GM18861 (cell line): ENCODE measurements around the gene FAM210A.
"Not testable (repeated sequence)": the region's sequence is repeated elsewhere in the genome, so short reads cannot be mapped to it uniquely, and the experiment has no call there.

Experiments used
- ATAC-seq: cut with Tn5 transposase; IDR thresholded peaks from one replicate; pipeline ENCODE4 v1.9.1; 2021; ENCODE audit not compliant: unreplicated experiment

The FAM210A gene, protein sequence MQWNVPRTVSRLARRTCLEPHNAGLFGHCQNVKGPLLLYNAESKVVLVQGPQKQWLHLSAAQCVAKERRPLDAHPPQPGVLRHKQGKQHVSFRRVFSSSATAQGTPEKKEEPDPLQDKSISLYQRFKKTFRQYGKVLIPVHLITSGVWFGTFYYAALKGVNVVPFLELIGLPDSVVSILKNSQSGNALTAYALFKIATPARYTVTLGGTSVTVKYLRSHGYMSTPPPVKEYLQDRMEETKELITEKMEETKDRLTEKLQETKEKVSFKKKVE

DNA sequence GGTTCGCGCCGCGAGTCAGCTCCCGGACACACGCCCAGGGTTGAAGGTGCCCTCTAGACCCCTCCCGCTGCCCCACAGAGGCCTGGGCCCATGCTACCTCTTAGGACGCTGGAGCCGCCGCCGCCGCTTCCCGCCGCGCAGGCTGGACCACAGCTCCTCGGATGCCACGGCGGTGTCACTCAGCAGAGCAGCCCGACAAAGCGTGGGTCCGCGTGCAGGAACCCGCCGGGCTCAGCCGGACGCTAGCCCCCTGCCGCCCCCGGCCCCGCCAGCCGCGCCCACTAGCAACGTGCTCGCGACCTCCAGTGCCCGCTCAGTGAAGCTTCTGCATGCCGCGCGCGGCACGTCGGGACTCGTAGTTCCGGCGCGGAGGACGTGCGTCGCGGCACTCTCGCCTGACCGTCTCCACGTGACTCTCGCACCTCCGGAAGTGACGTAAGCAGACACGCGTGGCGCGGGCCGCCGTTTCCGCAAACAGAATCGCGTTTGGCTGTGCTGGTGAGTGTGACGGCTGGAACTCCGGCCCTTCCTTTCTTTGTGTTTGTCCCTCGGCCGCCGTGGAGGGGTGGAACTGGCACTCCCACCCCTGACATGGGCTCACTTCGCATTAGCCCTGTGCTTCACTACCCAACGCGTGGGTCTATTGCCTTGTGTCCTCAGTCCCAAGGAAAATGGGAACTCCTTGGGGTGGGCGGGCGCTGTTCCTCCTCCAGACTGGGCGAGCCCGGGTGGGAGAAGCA, at the start of gene FAM210A, which contains the start of gene RNMT:
FAM210A (minus strand) TSS at position 327 of the 740 bp plus-strand sequence. CDS start 44,481 bp downstream, outside the sequence.
RNMT (plus strand) TSS at position 442 of the 740 bp plus-strand sequence. CDS start 4,845 bp downstream, outside the sequence.
- peak; percentile 92 for ATAC-seq

DNA sequence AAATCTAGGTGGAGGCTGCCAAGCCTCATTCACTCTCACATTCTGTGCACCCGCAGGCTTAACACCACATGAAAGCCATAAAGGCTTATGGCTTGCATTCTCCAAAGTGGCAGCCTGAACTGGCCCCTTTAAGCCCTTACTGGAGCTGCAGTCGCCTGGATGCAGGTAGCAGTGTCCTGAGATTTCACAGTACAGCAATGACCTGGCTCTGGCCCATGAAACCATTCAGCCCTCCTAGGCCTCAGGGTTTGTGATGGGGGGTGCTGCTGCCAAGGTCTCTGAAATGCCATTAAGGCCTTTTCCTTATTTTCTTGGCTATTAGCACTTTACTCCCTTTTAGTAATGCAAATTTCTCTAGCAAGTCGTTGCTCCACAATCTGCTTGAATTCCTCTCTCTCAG, 48.7 kb upstream of the FAM210A start:
- ATAC-seq = no peak

DNA sequence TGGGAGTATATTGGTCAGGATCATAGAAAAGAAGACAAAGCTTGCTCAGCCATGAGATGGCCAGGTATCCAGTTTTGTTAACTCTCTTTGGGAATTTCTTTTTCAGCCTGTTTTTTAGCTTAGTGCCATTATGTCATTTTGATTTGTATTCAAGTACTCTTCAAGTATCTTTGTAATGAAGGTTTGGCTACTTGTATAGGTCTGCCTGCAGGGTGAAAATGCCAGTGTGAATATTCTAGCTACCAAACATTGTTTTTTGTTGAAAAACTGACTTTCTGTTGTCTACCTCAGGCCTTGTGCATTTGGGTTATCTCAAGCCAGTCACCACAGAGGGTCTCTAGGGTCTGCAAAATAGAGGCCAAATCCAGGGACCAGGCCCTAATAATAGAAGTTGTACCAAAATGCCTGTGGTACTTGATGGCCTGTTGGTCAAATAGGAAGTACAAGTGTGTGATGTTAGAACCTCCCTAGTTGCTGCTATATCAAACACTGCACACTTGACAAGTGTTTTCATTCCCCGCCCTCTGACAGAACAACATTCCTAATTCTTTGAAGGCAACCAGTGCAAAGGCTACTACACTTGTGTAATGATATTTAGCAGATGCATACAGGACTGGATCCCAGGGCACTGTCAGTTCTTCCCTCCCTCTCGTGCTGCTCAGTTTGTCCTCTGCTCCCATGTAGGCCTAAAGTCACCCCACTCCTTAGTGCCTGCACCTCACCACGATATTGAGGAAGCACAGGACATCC, 36.5 kb upstream of the FAM210A start:
- ATAC-seq = no peak

DNA sequence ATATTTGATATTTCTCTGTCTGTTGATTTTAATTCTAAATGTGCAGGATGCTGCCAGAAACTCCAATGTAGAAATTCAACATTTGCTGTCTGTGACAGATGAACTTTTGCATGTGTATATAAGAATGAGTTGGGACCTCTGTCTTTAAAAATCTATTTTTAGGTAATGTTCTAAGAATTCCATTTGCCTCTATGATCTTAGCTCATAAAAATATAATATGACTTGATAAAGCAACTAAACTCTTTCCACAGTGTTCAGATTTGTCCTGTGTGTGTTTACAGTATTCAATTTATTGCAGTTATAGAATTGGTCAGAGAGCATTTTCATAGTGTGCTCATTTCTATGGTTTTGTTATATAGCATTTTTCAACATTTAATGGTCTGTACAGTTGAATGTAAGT, 33.7 kb upstream of the FAM210A start:
- no peak for ATAC-seq

DNA sequence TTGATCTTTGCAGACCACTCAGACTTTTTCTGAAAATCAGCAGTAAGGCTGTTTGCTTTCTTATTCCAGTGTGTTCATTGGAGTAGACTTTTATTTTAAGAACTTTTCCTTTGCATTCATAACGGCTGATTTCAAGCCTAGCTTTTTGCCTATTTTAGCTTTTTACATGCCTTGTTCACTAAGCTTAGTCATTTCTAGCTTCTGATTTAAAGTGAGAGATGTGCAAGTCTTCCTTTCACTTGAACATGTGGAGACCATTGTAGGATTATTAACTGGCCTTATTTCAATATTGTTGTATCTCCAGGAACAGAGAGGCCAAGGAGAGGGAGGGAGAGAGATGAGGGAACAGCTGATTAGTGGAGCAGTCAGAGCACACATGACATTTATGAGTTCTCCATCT, 32.3 kb upstream of the FAM210A start:
- ATAC-seq = no peak

DNA sequence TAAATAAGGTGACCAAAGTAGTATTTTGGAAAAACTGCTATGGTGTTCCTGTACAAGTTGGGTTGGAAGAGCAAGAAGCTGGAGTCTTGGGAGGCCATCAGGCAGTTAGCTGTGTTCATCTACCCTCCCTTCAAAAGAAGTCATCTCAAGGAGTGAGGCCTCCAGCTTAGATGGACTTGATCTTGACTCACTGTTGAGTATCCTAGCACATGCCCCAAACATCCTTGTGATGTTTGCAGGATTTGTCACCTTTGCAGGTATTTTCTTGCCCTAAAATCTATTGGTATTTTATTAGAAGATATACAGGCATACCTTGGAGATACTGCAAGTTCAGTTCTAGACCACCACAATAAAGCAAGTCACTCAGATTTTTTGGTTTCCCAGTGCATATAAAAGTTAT, 30.3 kb upstream of the FAM210A start:
- no peak for ATAC-seq

DNA sequence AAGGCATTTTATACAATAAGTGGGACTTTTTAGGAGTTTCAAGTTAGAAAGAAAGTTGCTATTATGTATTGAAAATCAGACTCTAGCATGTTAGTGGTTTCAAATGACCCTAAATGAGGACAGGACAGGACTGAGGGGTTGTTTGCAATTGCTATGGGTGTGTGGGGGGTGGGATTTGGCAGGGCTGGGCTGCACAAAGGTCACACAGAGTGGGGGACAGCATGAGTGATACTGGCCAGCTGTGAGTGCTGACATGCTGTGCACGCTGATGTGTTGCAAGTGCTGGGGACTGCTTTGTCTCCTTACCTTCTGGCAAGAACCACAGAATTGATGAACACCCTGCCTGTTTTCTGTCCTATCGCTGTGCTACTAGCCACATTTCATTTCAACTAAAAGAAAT, 29.9 kb upstream of the FAM210A start:
- no peak for ATAC-seq

DNA sequence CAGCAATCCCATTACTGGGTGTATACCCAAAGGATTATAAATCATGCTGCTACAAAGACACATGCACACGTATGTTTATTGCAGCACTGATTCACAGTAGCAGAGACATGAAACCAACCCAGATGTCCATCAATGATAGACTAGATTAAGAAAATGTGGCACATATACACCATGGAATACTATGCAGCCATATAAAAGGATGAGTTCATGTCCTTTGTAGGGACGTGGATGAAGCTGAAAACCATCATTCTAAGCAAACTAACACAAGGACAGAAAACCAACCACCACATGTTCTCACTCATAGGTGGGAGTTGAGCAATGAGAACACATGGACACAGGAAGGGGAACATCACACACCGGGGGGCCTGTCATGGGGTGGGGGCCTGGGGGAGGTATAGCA, 25.2 kb upstream of the FAM210A start:
- ATAC-seq = not testable (repeated sequence)

DNA sequence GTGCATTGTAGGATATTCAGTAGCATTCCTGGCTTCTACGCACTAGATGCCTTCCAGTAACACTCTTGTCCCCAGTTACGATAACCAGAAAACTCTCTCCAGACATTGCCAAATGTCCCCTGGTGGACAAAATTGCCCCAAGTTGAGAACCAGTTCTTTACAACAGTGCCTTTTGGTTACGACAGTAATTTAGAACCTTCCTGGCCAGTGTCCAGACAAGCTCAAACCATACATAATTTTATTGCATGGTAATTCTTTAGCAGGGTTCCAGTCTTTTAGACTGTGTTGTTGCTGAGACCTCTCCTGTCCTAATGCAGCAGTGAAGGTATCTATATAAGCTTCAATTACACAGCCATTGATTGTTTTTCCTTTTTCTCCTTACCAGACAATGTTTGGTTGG, 20.3 kb upstream of the FAM210A start:
- ATAC-seq = no peak

DNA sequence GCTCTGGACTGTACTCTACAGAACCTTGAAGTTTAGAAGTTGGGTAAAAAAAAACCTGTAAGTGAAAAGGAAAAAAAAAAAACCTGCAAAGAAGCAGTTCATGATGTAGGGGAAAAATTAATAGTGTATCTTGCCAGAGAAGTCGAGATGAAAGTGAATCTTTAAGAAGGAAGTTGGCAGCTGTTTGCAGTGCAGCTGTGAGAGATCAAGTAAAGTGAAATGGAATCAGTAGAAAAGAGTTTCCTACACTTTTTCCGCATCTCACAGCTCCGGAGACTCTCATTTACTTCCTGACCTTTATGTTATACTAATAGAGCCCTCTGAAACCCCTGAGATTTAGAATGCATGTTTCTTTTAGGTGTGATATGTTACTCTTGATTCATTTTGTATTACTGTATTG, 19.3 kb upstream of the FAM210A start:
- no peak for ATAC-seq

DNA sequence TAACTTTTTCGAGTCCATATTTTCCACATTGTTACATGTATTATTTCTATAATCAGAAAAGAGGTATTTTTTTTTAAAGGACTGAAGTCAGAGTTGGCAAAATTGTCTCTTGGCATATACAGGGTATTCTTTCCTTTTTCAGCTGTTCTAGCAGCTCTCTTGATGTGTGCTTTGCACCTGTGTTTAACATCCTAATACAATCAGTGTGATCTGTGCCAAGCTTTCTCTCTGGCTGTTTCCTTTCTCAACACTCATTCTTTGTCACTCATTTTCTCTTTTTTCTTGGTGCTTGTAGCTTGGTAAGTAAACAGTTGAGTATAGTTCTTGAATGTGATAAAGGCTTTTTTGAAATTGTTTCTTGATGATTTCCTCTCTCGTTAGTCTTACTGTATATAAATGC, 9.3 kb upstream of the FAM210A start:
- no peak for ATAC-seq

DNA sequence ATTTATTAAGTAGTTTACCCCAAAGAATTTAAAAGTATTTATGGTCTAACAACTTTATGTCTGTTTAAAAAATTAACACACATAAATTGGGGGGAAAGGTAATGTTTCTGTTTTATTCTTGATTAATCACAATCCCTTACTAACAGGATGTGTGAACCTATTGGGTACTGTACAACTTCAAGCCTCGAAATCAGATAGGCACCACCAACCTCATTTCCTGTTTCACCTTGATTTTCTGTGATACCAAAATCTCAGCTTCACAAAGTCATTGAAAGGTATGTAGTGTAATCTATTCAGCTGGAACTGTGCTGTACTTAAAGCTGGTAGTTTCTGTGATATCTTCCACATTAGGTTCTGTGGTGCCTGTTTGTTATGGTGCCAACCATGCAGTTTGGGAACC, 4.1 kb upstream of the FAM210A start:
- ATAC-seq = no peak

DNA sequence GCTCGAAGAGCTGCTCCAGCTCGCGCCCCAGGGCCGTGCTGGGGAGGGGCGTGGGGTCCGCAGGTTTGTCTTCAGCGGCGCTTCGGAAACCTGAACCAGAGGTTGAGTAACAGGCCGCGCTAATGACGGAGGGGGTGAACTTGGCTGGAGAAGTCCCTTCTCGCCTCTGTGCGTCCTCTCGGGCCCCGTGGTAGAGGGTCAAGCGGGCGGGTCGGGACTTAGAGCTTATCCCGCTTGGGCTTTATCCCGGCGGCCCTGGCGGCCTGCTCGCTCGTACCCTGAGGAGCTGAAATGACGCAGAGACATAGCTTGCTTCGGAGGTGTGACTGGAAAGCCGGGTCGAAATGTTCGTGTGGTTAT, 594 bp upstream of the FAM210A start:
- ATAC-seq = peak; percentile 22

DNA sequence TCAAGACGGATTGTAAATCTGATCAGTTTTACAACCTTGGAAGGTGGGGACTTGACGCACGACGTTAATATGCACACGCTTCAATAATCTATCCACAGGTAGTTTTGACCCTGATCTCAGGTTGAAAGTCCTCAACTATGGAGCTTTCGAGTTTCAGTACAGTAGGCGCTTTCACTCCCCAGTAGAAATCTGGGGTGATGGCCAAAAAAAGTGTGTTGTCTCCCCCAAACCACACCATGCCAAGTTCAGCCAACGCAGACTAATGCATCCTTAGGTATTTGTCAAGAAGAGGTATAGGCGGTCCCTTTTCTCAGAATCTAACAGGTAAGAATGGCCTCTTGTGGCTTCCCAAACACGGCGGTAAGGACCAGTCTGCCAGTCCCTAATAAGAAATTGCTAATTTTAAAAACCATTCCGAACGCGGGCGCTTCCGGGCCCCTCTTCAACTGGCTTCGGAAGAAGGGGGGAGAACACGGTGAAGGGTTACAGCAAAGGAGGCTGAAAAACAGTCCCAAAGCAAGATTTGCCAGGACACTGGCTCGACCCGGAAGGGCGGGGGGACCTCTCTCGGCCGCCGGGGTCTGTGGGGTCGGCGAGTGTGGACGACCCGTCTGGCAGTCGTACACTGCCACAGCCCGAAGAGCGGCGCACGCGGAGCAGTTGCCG, 659 bp downstream of the FAM210A start:
- ATAC-seq = no peak

DNA sequence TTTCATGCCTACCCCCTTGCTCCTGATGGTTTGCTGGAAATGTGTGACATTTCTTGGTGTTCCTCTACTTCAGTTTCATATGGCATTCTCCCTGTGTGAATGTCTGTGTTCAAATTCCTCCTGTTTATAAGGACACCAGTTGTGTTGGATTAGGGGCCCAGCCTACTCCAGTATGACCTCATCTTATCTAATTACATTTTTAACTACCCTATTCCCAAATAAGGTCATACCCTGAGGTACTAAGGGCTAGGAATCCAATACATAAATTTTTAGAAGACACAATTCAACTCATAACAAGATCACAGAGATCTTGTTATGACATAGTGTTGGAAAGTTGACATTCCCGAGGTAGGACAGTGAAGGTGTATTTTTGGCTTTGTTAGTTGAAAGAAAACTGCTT, 5.5 kb downstream of the FAM210A start:
- ATAC-seq = no peak

DNA sequence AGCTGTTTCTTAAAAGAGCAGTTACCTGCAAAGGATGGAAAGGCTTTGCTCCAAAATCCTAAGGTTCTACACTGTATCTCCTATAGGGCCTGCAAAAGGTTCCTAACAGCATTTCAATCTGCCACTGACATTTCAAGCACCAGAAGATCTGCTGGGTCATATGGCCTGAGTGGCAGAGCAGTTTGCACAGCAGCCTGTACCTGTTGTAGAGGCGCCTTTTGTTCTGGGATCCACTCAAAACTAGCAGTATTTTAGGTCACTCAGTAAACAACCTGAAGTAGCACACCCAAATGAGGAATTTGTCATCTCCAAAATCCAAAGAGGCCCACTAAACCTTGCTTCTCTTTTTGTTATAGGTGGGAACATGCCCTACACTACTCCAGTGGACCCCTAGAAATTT, 6.2 kb downstream of the FAM210A start:
- no peak for ATAC-seq

DNA sequence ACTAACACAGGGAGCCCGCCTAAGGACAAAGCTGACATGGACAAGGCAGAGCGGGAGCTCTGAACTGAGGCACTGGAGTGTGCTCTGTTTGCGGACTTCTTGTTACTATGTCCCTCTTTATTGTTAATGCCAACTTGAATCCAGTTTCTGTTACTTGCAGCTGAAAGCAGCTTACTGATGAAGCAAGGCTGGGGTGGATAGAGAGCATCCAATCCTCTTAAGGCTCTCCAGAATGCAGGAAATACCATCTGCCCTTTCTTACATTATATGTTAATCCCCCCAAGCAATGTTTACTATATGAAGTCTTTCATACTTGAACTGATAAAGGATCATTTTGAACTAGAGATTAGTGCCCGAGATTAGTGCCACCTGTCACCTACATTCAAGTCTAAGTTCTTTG, 9.4 kb downstream of the FAM210A start:
- ATAC-seq = no peak

DNA sequence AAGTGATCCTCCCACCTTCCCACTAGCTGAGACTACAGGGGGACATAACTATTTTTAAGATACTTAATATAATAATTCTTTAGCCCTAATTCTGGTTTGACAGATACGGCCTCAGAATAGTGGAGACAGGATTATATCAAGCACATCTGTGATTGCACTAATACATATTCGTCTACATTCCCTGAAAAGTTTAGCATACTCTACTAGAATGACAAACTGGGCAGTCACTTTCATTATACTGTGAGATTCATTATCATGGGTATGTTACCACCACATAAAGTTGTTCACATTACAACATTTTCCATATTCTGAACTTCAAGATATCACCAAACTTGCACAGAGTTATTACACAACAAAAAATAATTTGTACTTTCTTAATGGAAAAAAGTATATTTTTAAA, 11.0 kb downstream of the FAM210A start:
- no peak for ATAC-seq

DNA sequence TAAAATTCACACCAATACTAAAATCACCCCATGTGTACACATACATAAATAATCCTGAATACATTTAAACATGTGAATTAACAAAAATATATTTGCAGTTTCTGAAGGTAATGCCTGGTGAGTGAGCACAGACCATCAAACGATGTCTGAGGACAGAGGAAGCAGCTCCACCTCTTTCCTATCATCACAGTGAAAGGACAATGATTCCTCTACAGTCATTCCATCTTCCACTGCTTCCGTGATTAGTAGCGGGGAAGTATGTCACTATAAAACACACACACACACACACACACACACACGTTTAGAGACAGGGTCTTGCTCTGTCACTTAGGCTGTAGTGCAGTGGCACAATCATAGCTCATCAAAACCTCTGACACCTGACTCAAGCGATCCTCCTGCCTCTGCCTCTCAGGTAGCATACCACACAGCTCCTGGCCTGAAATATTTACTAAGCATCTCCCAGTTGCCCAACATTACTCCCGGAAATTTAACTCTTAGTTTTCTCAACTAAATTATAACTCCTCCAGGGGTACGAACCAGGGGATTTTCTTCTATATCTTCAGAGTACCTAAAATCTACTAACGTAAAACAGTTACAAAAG, 12.8 kb downstream of the FAM210A start:
- ATAC-seq = no peak

DNA sequence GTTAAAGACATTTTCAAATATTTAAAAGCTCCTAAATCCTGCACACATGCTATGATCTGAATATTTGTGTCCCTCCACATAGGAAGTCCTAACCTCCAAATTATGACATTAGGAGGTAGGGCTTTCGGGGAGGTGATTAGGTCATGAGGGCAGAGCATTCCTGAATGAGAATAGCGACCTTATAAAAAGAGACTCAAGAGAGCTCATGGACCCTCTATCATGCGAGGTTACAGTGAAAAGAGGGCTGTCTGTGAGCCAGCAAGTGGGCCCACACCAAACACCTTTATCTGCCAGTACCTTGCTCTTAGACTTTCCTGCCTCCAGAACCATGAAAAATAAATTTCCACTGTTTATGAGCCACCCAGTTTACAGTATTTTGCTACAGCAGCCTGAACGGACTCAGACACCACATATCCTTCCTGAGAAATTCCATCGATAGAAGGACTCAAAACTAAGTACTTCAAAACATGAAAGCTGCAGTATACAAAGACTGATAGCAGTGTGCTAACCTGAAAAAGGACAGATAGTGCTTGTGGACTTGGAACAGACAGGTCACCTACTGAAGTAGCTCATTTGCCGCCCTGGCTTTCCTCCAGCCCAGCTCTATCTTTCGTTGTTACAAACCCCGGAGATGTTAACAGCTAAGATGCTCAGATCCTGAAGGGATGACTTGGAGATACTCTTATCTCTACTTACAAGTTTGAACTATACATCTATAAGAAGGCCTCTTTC, 13.8 kb downstream of the FAM210A start:
- ATAC-seq = no peak
